GM04504 (cell line): ENCODE results near the gene ZNFX1.
"Not testable (repeated sequence)": the region's sequence is repeated elsewhere in the genome, so short reads cannot be mapped to it uniquely, and the experiment has no call there.

ENCODE experiments used
- DNase-seq: peaks from one replicate; pipeline ENCODE4 v3.0.0-alpha.2; 2012; ENCODE audit warnings: low read depth

ZNFX1 gene

DNA sequence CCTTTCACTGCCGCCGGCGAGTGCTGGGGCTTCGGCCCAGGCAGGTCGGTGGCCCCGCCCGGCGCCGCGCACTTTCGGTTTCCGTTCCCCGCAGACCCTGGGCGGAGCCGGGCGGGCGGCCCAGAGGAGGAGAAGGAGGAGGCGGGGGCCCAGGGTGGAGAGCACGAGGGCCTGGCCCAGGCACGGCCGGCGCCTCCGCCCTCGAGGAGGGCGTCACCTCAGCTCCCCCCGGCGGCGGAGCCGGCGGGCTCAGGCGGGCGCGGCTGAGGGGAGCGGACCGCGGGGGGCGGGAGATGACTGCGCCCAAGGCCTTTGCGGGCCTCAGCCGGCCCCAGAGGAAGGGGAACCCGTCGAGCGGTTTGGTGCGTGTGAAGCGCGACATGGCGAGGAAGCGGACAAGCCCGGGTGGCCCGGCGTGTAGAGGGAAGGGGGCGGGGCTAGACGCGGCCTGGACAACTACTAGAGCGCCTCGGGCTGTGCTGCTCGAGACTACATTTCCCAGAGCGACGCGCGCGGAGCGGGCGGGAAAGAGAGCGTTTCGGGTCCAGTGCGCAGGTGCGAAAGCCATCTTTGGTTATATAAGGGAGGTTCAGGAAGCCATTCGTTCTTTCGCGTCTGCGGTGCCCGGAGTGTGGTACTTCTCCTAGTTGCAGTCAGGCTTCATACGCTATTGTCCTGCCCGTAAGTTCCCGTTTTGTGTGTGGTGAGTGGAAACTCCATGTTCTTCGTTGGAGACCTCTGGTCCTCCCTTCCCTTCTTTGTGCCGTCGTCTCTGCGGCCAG is at the start of gene ZNFX1:
Gene ZNFX1, minus strand, starts transcription at position 22 of the 782 bp plus-strand sequence. CDS start 2,218 bp downstream, outside the sequence.
- peak; percentile 95 for DNase-seq

DNA sequence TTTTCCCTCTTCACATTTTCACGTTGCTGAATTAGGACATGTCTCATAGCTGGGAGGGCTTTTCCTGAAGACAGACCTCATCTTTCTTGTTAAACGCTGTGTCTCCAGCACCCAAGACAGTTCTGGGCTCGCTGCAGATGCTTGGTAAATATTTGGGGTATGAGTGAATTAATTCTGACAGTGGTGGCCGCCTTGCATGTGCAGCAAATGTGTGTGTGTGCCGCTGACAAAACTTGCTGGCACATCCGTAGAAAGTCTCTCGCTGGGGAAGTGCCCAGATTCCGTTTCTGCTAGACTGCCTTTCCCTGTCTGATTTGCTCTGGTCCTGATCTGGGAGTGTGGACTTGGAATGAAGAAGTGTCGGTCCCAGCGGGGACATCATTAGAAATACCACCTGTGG is 48.2 kb upstream of the ZNFX1 start:
- peak; percentile 65 for DNase-seq

DNA sequence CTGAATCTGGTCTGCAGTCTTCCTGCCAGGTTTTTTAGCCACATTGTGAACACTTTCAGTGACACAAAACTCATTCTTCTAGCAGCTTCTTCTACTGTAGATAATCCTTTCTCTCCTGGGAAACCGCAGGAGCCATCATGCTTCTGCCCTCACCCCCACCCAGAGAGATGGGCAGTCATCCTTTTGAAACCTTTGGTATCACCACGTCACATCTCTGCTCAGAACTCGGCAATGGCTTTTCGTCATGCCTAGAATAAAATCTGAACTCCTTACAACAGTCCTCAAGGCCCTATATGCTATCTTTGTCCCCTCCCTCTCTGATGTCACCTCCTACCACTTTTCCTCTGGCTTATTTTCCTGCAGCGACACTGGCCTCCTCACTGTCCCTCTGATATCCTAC is 46.4 kb upstream of the ZNFX1 start:
- no peak for DNase-seq

DNA sequence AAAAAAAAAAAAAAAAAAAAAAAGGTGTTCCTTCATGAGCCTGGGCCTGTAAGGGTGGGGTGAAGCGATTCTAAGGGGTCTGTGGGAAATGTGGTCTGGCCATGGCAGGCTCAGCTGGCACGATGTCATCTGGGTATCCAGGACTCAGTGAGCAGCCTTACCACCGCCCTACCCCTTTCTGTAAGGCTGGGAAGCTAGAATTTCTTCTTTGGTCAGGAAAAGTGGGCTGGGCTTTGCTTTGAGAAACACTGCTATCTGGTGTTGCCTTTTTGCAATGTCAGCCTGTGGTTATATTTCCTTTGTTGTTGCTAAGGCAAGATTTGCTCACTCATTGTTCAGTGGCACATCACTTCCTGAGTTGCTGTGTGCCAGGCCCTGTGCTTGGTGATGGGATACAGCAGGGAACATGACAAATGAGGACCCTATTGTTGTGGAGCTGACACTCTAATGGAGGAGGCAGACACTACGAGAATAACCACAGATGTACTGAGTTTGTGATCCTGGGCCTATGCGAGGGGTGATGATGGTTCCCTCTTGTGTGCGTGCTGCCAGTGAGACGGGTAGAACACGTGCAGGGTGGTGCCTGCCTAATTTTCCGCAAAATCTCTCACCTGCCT is 45.9 kb upstream of the ZNFX1 start:
- DNase-seq, result peak; percentile 54

DNA sequence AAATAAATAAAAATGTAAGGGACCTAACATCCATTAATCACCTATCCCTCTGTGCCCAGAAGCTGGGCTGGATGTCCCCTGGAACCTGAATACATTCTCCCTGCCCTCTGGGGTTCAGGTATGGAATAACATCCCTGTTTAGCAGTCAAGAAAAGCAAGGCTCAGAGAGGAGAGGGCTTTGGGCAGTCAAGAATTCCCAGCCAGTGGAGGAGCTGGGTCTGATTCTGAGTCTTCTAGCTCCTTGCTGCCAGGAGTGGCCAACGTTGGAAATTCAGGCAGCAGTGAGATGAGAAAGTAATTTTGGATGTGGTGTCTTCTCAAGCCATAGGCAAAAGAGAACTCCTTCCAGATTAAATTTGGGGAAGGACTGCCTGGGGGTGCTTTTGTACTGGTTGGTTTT is 42.6 kb upstream of the ZNFX1 start:
- DNase-seq, result no peak

DNA sequence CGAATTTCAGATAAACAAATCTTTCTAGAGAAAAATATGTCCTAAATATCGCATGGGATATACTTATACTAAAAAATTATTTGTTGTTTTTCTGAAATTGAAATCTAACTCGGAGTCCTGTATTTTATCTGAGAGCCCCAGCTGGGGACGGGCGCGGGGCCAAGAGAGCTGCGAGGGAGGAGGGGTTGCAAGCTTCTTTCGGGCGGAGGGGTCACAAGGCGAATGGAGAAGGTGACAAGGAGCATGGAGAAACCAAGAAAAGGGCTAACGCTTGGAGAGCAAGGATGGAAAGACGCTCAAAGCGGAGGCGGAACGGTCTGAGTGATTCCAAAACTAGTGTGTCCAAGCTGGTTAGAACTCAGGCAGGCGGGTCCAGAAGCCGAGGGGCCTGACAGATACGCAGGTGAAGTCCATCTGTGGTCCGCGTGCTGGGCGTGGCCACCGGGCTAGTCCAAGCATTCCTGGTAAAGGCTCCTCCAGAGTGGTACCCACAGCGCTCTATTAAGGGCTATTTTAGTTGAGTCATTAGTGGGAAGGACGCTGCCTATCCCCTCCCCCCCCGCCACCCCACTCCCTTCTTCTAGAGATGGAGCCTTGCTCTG is 41.5 kb upstream of the ZNFX1 start:
- no peak for DNase-seq

DNA sequence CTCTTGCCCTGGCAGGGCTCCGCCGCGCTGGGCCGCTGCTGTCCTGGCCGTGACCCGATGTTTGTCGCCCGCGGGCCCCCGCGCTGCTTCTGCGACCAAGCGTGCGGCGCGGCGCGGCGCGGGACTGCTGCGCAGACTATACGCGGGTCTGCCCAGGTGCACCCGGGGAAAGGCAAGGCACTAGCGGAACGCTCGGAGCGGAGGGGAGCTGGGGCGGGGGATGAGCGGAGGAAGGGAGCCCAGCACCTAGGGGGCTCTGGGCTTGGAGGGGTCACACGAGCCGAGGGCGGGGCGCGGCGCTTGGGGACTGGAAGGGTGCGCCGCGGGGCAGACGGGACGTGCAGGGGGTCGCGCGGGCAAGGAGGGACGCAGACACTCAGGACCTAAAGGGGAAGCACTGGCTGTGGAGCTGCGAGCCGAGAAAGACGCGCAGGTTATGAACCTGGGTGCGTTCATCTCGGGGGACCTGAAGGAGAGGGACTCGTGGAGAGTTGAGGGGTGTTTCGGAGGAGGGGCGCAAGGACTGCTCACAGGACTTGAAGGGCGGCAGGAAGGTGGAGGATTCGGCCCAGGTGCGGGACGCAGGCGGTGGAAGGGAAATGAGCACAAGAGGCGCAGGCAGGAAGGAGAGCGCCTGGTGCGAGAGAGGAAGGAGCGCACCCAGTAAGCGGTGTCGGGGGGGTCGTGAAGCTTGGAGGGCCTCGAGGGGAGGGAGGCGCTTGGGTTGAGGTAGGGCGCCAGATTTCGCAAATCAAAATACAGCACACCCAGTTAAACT is 40.8 kb upstream of the ZNFX1 start:
- DNase-seq, result no peak

DNA sequence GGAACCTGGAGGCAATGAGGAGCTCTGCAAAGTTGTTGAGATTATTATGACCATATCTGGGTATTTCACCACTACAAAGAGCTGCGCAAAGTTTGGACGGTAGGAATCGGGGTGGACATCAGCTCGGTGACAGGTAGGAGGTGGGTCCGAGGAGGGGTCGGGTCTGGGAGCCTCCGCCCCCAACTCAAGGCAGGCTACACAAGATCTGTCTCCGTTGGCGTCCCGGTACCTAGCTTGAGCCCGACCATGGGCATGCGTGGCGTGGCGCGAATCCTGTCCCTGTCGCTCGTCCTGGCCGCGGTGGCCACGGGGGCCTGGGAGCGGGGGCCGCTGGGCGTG is 40.2 kb upstream of the ZNFX1 start:
- DNase-seq, result no peak

DNA sequence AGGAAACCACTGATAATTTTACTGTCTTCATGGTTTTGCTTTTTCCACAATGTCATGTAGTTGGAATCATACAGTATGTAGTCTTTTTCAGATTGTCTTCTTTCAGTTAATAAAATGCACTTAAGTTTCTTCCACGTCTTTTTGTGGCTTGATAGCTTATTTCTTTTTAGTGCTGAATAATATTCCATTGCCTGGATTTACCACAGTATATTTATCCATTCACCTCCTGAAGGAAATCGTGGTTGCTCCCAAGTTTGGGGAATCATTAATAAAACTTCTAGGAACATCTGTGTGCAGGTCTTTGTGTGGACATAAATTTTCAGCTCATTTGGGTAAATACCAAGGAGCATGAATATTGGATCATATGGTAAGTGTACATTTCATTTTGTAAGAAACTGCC is 38.8 kb upstream of the ZNFX1 start:
- DNase-seq, result no peak

DNA sequence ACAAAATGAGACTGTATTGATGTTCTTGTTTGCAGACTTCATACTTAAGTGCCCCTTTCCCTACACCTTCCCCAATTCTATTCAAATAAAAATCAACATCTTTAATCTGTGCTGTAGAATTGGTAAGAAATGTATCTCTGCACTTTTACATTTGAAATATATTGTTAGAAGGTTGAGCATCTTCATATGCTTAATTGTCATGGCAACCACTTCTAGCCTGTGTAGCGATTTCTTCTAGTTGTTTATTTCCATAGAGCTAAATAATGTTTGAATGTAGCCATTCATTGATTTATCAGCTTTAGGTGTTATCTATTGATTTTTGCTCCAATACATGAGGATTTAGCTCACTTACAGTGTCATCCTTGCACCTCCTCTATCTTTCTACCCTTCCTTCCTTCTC is 37.7 kb upstream of the ZNFX1 start:
- no peak for DNase-seq

DNA sequence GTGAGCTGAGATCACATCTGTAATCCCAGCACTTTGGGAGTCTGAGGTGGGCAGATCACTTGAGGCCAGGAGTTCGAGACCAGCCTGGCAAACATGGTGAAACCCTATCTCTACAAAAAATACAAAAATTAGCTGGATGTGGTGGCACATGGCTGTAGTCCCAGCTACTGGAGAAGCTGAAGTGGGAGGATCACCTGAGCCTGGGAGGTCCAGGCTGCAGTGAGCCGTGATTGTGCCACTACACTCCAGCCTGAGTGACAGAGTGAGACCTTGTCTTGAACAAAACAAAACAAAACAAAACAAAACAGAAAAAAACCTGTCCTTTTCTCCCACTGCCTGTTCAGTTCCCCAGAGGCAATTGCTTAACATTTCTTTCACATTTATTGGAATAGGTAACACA is 36.2 kb upstream of the ZNFX1 start:
- not testable (repeated sequence) for DNase-seq

DNA sequence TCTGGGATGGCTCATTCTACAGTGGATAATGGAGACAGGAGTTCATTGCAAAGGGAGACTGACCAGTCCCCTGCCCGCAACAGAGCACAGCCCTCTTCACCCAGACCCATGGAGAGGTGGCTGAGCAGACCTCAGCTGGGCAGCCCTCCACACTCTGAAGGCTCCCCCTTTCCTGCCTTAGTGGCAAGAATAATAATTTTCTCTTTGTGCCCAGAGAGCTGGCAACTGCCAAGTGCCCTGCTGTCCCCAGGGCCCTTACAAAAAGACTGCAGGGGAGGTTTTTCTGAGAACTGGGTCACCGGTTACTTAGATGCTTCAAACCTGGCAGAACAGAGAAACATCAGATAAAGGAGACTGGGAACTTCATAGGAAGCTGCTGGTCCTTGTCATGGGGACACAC is 35.4 kb upstream of the ZNFX1 start:
- DNase-seq, result no peak

DNA sequence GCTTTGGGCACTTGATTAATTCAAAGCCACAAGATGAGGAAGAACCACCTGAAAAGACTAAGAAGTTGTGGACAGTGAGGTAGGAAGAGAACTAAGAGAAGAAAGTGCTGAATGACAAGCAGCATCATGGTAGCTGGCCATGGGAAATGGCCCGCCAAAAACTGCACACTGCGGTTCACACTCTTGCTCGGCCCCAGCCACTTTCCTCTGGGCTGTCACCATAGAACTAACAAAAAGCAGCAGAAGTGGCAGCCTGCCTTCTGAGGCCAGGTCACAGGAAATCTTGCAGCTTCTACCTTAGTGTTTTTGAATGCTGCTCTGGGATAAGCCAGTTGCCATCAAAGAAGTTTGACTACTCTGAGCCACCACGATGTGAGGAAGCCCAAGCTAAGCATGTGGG is 34.8 kb upstream of the ZNFX1 start:
- DNase-seq, result no peak

DNA sequence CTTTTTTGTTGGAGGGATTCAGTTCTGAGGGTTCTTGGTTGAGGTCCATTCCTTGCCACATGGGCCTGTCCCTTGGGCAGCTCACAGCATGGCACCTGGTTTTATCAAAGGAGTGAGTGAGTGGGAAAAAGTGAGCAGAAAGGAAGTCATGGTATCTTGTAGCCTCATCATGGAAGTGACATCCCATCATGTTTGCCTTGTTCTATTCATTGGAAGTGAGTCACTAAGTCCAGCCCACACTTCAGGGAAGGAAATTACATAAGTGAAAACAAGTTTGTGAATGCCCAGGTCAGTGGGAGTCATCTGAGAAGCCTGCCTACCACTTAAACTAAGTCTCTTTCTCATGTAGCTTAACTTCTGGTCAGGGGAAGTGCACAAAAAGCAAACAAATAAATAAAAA is 32.8 kb upstream of the ZNFX1 start:
- no peak for DNase-seq

DNA sequence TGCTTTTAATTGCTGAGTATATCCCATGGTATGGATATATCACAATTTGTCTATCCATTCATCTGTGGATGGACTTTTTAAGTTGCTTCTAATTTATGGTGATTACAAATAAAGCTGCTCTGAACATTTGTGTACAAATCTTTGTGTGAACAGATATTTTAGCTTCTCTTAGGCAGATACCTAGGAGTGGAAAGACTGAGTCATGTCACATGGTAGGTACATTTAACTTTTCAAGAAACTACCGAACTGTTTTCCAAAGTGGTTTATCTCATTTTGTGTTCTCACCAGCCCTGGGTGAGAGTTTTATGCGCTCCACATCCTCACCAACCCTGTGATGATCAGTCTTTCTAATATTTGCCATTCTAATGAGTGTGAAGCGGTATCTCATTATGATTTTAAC is 31.0 kb upstream of the ZNFX1 start:
- no peak for DNase-seq

DNA sequence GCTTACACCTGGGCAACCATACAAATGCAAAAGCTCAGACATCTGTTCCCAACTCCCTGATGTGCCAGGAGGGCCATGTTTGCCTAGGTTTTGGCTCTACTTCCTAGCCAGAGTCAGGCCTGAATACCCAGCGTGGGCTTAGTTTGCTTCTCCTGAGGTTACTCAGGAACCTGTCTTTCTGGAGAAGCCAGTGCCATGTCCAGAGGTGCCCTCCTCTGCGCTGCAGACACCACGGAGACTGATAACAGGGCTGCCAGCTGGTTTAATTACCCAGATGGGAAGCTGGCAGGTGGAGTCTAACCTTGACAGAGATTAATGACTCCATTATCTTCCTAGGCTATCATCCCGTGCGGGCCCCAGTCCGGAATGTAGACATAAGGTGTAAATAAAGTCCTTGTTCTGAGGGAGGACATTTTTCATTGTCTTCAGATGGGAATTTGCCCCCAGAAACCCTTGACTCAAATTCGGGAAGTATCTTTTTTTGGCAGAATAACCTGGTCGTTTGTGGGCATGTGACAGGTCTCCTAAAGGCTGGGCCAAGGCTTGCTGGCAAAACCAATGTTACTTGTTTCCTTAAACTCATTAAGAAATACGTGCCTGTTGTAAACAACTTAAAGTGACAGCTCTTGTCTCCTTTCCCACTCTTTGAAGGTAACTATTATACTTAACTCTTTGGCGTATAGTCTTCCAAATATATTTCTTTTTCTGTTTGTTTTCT is 29.2 kb upstream of the ZNFX1 start:
- DNase-seq, result no peak

DNA sequence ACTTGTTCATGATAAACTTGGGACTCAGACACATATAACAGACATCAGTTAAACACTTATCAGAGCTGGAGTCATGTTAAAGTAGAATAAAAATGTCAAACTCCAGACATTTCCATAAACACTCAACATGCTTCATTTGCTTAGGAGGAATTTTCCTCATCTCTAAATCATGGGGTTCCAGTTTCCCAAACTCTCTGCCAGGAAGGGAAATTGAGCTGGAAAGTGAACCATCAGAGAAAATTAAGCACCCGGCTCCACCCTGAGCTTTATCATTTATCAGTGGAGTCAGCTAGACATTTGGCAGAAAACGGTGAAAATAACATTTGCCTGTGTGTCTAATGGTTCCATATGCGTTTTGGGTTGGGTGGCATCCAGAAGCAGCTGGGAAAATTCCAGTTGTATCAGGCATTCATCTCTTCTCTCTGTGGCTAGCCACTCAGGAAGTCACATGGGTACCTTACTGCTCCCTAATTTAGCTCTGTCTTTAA is 25.3 kb upstream of the ZNFX1 start:
- peak; percentile 66 for DNase-seq

DNA sequence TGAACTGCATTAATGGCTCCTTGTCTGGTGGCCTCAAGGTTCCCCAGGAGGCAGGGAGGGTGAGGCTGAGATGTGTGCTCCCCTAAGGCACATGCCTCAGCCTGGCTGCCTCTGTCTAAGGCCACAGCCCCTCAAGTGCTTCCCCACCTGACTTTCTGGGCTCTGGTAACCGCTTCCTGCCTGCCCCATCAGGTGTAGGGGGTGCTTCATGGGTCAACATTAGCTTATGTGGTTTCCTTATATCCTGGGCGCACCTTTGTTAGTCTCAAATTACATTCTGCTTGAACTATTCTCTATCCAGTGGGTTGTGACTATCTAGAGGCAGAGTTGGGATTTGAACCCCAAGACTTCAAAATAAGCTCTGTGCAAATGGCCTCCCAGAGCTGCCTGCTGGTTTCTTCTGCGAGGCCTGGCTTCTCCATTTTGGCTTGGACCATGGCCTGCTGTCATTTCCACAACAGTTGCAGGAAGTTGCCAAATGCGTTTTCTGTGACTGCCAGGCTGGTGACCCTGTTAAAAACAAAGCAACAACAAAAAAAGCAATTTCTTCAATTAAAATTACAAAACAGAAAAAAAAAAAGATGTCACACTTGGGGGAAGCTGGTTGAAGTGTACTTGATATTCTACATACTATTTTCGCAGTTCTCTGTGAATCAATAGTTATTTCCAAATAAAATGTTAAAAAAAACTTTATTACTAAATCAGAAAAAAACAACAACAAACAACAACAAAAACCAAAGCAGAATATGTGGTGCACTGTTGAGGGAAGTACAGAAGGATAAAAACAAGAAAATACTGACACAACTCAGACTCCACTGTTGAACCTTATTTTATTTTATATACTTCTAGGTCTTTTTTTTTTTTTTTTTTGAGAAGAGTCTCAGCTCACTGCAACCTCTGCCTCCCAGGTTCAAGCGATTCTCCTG is 20.0 kb upstream of the ZNFX1 start:
- no peak for DNase-seq

DNA sequence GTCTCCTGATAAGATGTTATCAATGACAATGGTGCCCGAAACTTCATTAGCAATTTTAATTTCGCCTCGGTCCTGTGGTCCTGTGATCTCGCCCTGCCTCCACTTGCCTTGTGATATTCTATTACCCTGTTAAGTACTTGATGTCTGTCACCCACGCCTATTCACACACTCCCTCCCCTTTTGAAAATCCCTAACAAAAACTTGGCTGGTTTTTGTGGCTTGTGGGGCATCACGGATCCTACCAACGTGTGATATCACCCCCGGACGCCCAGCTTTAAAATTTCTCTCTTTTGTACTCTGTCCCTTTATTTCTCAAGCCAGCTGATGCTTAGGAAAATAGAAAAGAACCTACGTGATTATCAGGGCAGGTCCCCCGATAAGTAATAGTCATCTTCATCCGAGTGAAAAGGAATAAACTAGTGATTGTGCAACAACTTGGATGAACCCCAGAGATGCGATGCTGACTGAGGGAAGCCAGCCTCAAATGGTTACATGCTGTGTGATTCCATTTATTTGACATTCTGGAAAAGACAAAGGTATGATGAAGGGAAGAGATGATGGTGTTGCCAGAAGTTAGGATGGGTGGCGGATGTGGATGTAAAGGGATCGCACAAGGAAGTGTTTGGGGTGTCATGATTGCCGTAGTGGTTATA is 16.3 kb upstream of the ZNFX1 start:
- DNase-seq, result not testable (repeated sequence)

DNA sequence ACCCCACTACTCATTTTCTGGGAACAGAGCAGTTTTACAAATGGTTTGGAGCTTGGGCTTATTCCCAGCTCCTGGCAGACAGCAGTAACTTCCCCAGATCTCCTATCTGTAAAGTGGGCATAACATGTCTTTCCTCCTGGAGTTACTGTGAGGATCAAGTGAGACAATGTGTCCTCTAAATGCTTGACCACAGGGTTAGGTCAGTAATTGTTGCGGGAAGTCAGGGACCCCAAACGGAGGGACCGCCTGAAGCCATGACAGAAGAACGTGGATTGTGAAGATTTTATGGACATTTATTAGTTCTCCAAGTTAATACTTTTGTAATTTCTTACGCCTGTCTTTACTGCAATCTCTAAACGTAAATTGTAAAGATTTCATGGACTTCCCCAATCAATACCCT is 15.3 kb upstream of the ZNFX1 start:
- DNase-seq, result no peak
